Peyer's patch (tissue), 4 donors: ENCODE measurements around the gene CDC42EP3.

ENCODE experiments used
- POLR2A ChIP-seq, 2 donors: fragments of 450-650 bp; IDR thresholded peaks; one replicate each; pipeline ENCODE4 v1.5.1; 2017; ENCODE audit warnings: antibody characterized with exemption in 2 of 2, mild to moderate bottlenecking in 2 of 2, moderate library complexity in 2 of 2
- TF ChIP-seq, protein P1 (sequence below), 6 experiments: fragments of 450-650 bp in 4 of 6; fragments of 200-600 bp in 2 of 6; sonication (generic) in 1 of 6; IDR thresholded peaks; one replicate each; pipeline ENCODE4 v1.5.1; 2017 to 2019; ENCODE audit warnings: antibody characterized with exemption in 6 of 6, mild to moderate bottlenecking in 3 of 6, moderate library complexity in 1 of 6

GRCh38 chr2:37705191-37705590 is 33.7 kb upstream of the CDC42EP3 start:
- TF ChIP-seq POLR2A (IDR thresholded peaks at IDR 0.05): no peak
- TF ChIP-seq, protein P1, sequence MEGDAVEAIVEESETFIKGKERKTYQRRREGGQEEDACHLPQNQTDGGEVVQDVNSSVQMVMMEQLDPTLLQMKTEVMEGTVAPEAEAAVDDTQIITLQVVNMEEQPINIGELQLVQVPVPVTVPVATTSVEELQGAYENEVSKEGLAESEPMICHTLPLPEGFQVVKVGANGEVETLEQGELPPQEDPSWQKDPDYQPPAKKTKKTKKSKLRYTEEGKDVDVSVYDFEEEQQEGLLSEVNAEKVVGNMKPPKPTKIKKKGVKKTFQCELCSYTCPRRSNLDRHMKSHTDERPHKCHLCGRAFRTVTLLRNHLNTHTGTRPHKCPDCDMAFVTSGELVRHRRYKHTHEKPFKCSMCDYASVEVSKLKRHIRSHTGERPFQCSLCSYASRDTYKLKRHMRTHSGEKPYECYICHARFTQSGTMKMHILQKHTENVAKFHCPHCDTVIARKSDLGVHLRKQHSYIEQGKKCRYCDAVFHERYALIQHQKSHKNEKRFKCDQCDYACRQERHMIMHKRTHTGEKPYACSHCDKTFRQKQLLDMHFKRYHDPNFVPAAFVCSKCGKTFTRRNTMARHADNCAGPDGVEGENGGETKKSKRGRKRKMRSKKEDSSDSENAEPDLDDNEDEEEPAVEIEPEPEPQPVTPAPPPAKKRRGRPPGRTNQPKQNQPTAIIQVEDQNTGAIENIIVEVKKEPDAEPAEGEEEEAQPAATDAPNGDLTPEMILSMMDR (IDR thresholded peaks at IDR 0.05): no peak
